ENCODE results near the gene APC. TPM values are rescaled to one million over a fixed set of nuclear protein-coding genes. Genes with fewer than 3 reads are reported as not detected.

The APC gene
- total and polyA plus RNA-seq, 2 of the 13 experiments (the other 11 are each of a cell fraction or from before 2014, with no cell fraction given) = 6.1 to 19.0 TPM

GRCh38 chr5:112718344-112718743, 19.3 kb upstream of the APC start:
- in situ Hi-C loops (cut with HindIII; ENCODE audit: extremely low pct_ligation_motif_present, low pct_unique_long_range_greater_than_20kb) = no loop called here
- Histone ChIP-seq H3K4me1 (ENCODE audit: insufficient read depth, low read length) (no peaks in the 10 kb centered on the region), H3K9me3 (ENCODE audit: low read length) (no peaks in the 10 kb centered on the region), H3K9ac (ENCODE audit: insufficient read depth, low read depth, low read length) (no peak overlapping the region), H4K20me1 (ENCODE audit: insufficient read depth, low read length) (no peaks in the 10 kb centered on the region), H3K4me2 (ENCODE audit: low read depth, low read length) (no peak overlapping the region), H3K27me3 (ENCODE audit: control insufficient read depth in 1 of 2, insufficient read depth in 2 of 2, low read length in 2 of 2) (no peaks in the 10 kb centered on the region), H3K4me3 (replicated peaks in 1 of 3; ENCODE audit: insufficient read depth in 1 of 3, low read depth in 2 of 3, low read length in 3 of 3) (no peak overlapping the region), H3K27ac (ENCODE audit: extremely low read length, insufficient read depth, low read length) (no peak overlapping the region), H3K36me3 (replicated peaks in 1 of 2; ENCODE audit: control insufficient read depth in 1 of 2, insufficient read depth in 2 of 2, low read length in 2 of 2) (no peaks in the 10 kb centered on the region), H3K79me2 (ENCODE audit: insufficient read depth, low read length) (peaks cover 44% of the 10 kb centered on the region), H2AFZ (ENCODE audit: low read length) (no peak overlapping the region)
- ChIA-PET CTCF (ENCODE audit: low intra/inter-chr PET ratio, low total read pairs) (no interaction called here), POLR2A (no interaction called here)
- FAIRE-seq (no peak), DNase-seq (ENCODE audit: low spot score) (no peak), ATAC-seq (no peak)
- 94% methylated on average over 2 of the region's 2 CpGs for WGBS (ENCODE audit: low lambda C conversion rate)
- intact Hi-C loops (cut with micrococcal nuclease; ENCODE audit: unreplicated experiment) = no loop called here
- BruUV-seq (replicated peaks) = no TSS peak
- no peak for TF ChIP-seq KAT7 (CRISPR knock-in tag; IDR thresholded peaks at IDR 0.05; ENCODE audit: borderline replicate concordance)
- TF ChIP-seq SP140L (CRISPR knock-in tag; IDR thresholded peaks at IDR 0.05; ENCODE audit: borderline replicate concordance) = no peak
- TF ChIP-seq ZNF614 (CRISPR knock-in tag; IDR thresholded peaks at IDR 0.05; ENCODE audit: borderline replicate concordance) = no peak
- TF ChIP-seq ATF1 (CRISPR knock-in tag; IDR thresholded peaks at IDR 0.05) = no peak
- TF ChIP-seq ZBTB49 (CRISPR knock-in tag; IDR thresholded peaks at IDR 0.05; ENCODE audit: borderline replicate concordance) = no peak
- no peak for TF ChIP-seq HCFC1 (IDR thresholded peaks at IDR 0.05; ENCODE audit: low read depth, low read length)
- TF ChIP-seq ELF4 (CRISPR knock-in tag; IDR thresholded peaks at IDR 0.05; ENCODE audit: borderline replicate concordance) = no peak
- TF ChIP-seq ZNF710 (CRISPR knock-in tag; IDR thresholded peaks at IDR 0.05; ENCODE audit: borderline replicate concordance) = no peak
- no peak for TF ChIP-seq HBP1 (CRISPR knock-in tag; IDR thresholded peaks at IDR 0.05; ENCODE audit: low read depth)
